ENCODE measurements around the gene OTOGL.

DNA sequence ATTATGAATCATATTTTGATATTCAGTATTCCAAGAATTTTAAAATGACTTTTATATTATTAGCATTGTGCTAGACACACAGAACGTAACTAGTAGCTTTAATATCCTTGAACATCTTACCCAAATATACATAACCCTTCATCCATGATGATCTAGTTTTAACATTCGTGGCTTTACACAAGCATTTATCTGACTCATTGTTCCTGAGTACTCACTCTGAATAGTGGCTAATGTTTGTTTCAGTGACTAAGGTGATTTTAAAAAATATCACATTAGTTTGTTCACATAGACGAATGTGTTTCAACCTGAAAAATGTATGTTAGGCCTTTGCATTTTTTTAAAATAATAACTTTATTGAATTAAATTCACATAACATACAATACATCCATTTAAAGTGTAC, 264.7 kb downstream of the OTOGL start:
- TF ChIP-seq CTCF (IDR thresholded peaks at IDR 0.05; ENCODE audit: low read length), result no peak
- TF ChIP-seq EZH2phosphoT487 (IDR thresholded peaks at IDR 0.05; ENCODE audit: low read length), result no peak
- TF ChIP-seq EZH2 (optimal IDR thresholded peaks at IDR 0.05; ENCODE audit: low read depth, low read length), result no peak

Measured in MM.1S (cell line).